Fibroblast of villous mesenchyme (primary cell): Measurements from ENCODE around the gene CYBA. TPM values are rescaled to one million over a fixed set of nuclear protein-coding genes. Genes with fewer than 3 reads are reported as not detected.

Source experiments
- DNase-seq: peaks from one replicate; pipeline ENCODE4 v3.0.0-alpha.2; 2010; ENCODE audit warnings: low read depth
- H3K4me3 ChIP-seq: 2 replicates; pipeline ENCODE4 v1.5.1; 2011; ENCODE audit warnings: low read depth, mild to moderate bottlenecking, low read length
- CTCF ChIP-seq: IDR thresholded peaks from 2 replicates; pipeline ENCODE4 v1.5.1; 2012; ENCODE audit warnings: low read depth, mild to moderate bottlenecking, low read length; ENCODE audit not compliant: insufficient read depth
- total RNA-seq: library from RNA; depleted of rRNA; stranded (reverse); fragments of >200 nt; gene quantifications from 2 replicates; pipeline ENCODE4 v1.2.3, GENCODE V29; 2012

Gene CYBA
- total RNA-seq, 1 donor = 167 TPM

- DNase-seq = no peak
- no peak for TF ChIP-seq CTCF
- H3K4me3 ChIP-seq = no peak overlapping the region
Measured at GRCh38 chr16:88596483-88596882, 54.4 kb downstream of the CYBA start.

GRCh38 chr16:88595921-88596320 lies 54.9 kb downstream of the CYBA start:
- TF ChIP-seq CTCF = no peak
- no peak for DNase-seq
- H3K4me3 ChIP-seq = no peak overlapping the region

GRCh38 chr16:88595101-88595500 lies 55.8 kb downstream of the CYBA start:
- DNase-seq = no peak
- H3K4me3 ChIP-seq = no peak overlapping the region
- no peak for TF ChIP-seq CTCF

GRCh38 chr16:88593910-88594309 lies 56.9 kb downstream of the CYBA start:
- no peak for TF ChIP-seq CTCF

GRCh38 chr16:88593489-88593888 lies 57.4 kb downstream of the CYBA start:
- TF ChIP-seq CTCF = no peak

More at GRCh38 chr16:88593910-88594309, 56.9 kb downstream of the CYBA start:
- no peak for DNase-seq
- no peak overlapping the region for H3K4me3 ChIP-seq

More at GRCh38 chr16:88593489-88593888, 57.4 kb downstream of the CYBA start:
- no peak overlapping the region for H3K4me3 ChIP-seq
- no peak for DNase-seq

Other genes starting within 250 kb of the CYBA start
- gene ZFPM1, start 197.8 kb downstream of the CYBA start, total RNA-seq = 2.6 TPM in 2 replicates
- 12.6 and 17.7 TPM in 2 replicates for gene ZC3H18, start 80.7 kb downstream of the CYBA start, total RNA-seq
- gene IL17C, start 12.5 kb downstream of the CYBA start, total RNA-seq = not detected in 2 replicates
- 111 and 124 TPM in 2 replicates for gene MVD, start 12.0 kb upstream of the CYBA start, total RNA-seq
- not detected in 2 replicates for gene SNAI3, start 35.5 kb upstream of the CYBA start, total RNA-seq
- 13.0 and 19.0 TPM in 2 replicates for gene RNF166, start 55.4 kb upstream of the CYBA start, total RNA-seq
- gene CTU2, start 55.5 kb upstream of the CYBA start, total RNA-seq = 19.4 and 25.1 TPM in 2 replicates
- 196 and 197 TPM in 2 replicates for gene PIEZO1, start 134.2 kb upstream of the CYBA start, total RNA-seq
- 7.8 and 12.6 TPM in 2 replicates for gene CDT1, start 152.7 kb upstream of the CYBA start, total RNA-seq
- 39.7 and 46.1 TPM in 2 replicates for gene APRT, start 160.9 kb upstream of the CYBA start, total RNA-seq
- gene GALNS, start 205.9 kb upstream of the CYBA start, total RNA-seq = 24.8 and 26.3 TPM in 2 replicates
- 34.5 and 49.6 TPM in 2 replicates for gene TRAPPC2L, start 206.1 kb upstream of the CYBA start, total RNA-seq
- not detected in 2 replicates for gene PABPN1L, start 215.6 kb upstream of the CYBA start, total RNA-seq